Colonic mucosa (tissue), 4 donors: ENCODE results near the gene ELMO1. TPM values are rescaled to one million over a fixed set of nuclear protein-coding genes. Genes with fewer than 3 reads are reported as not detected.

Source experiments
- DNase-seq: peaks from one replicate; pipeline ENCODE4 v3.0.0-alpha.2; 2020
- H3K27ac ChIP-seq: fragments of 200-600 bp; one replicate; pipeline ENCODE4 v1.8.0; 2021
- H3K27me3 ChIP-seq: fragments of 200-600 bp; one replicate; pipeline ENCODE4 v1.8.0; 2021
- H3K36me3 ChIP-seq: fragments of 200-600 bp; one replicate; pipeline ENCODE4 v1.8.0; 2021
- H3K4me1 ChIP-seq: fragments of 200-600 bp; one replicate; pipeline ENCODE4 v1.8.0; 2021; ENCODE audit warnings: mild to moderate bottlenecking
- H3K4me3 ChIP-seq: fragments of 200-600 bp; one replicate; pipeline ENCODE4 v1.8.0; 2021
- H3K9ac ChIP-seq, 2 donors: one replicate each; pipeline ENCODE4 v1.7.0; 2013; ENCODE audit warnings: control low read depth in 2 of 2, low read depth in 2 of 2, low read length in 2 of 2
- H3K9me3 ChIP-seq: fragments of 200-600 bp; one replicate; pipeline ENCODE4 v1.8.0; 2021
- intact Hi-C: fragments of 100-400 bp; cut with DNase I; formaldehyde crosslinking; loops from one replicate; pipeline ENCODE4 v1.14.1; 2022
- total RNA-seq, 2 donors: library from RNA; stranded (reverse); fragmentation: NEBNext Ultra II Directional in 1 of 2; extraction: Animal tissue kit (Norgen Biotek cat#: 25700) in 1 of 2; gene quantifications; one replicate each; pipeline ENCODE4 v1.2.1, GENCODE V29; 2021
- TF ChIP-seq, protein P1 (sequence below): fragments of 200-600 bp; IDR thresholded peaks from one replicate; pipeline ENCODE4 v1.8.0; 2022; ENCODE audit warnings: antibody characterized with exemption, mild to moderate bottlenecking
- donor health status: healthy.
- donor health status: DM: no; HTN: no; CAD: no.
- donor health status: DM: no; HTN: no; CAD: no.

The ELMO1 gene
- total RNA-seq, 2 donors from 2014 or later = 4.2 to 4.7 TPM

DNA sequence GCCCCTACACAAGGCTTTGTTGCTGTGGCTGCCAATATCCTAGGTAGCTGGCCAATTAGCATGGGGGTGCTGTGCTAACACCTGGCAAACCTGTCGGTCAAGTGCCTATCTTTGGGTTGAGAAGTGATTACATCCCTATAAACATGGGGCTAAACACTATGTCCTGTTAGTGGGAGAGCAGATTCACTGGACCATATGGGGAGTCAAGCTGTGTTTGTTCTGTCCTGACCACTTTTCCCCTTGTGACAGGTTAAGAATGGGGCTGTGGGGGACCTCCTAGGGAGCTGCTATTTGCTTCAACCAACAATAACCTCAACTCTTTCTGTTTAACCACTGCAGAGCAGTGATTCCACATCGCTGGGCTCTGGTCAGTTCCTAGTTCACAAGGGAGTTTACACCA is 572.9 kb downstream of the ELMO1 start:
- no peaks in the 10 kb centered on the region for H3K27me3 ChIP-seq
- H3K36me3 ChIP-seq = no peaks in the 10 kb centered on the region
- TF ChIP-seq, protein P1, sequence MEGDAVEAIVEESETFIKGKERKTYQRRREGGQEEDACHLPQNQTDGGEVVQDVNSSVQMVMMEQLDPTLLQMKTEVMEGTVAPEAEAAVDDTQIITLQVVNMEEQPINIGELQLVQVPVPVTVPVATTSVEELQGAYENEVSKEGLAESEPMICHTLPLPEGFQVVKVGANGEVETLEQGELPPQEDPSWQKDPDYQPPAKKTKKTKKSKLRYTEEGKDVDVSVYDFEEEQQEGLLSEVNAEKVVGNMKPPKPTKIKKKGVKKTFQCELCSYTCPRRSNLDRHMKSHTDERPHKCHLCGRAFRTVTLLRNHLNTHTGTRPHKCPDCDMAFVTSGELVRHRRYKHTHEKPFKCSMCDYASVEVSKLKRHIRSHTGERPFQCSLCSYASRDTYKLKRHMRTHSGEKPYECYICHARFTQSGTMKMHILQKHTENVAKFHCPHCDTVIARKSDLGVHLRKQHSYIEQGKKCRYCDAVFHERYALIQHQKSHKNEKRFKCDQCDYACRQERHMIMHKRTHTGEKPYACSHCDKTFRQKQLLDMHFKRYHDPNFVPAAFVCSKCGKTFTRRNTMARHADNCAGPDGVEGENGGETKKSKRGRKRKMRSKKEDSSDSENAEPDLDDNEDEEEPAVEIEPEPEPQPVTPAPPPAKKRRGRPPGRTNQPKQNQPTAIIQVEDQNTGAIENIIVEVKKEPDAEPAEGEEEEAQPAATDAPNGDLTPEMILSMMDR = no peak
- intact Hi-C loops = no loop called here
- no peak overlapping the region for H3K9ac ChIP-seq
- no peaks in the 10 kb centered on the region for H3K4me1 ChIP-seq
- no peak overlapping the region for H3K4me3 ChIP-seq
- no peaks in the 10 kb centered on the region for H3K9me3 ChIP-seq
- no peak overlapping the region for H3K27ac ChIP-seq
- no peak for DNase-seq

GRCh38 chr7:36874041-36874440 is 574.6 kb downstream of the ELMO1 start:
- H3K27ac ChIP-seq = no peak overlapping the region
- DNase-seq = no peak
- no peak overlapping the region for H3K9ac ChIP-seq
- no peak overlapping the region for H3K4me3 ChIP-seq
- no peaks in the 10 kb centered on the region for H3K4me1 ChIP-seq
- no peaks in the 10 kb centered on the region for H3K27me3 ChIP-seq
- TF ChIP-seq, protein P1 = no peak
- intact Hi-C loops = no loop called here
- H3K36me3 ChIP-seq = no peaks in the 10 kb centered on the region
- no peaks in the 10 kb centered on the region for H3K9me3 ChIP-seq

- Histone ChIP-seq H3K9me3 (no peaks in the 10 kb centered on the region), H3K4me3 (no peak overlapping the region)
Observed at GRCh38 chr7:36871863-36872262, 576.8 kb downstream of the ELMO1 start.

GRCh38 chr7:36871355-36871738 is 577.3 kb downstream of the ELMO1 start:
- intact Hi-C loops = no loop called here
- TF ChIP-seq, protein P1 = no peak
- no peaks in the 10 kb centered on the region for H3K9me3 ChIP-seq
- no peaks in the 10 kb centered on the region for H3K36me3 ChIP-seq
- no peak overlapping the region for H3K4me3 ChIP-seq
- H3K4me1 ChIP-seq = no peaks in the 10 kb centered on the region
- no peak for DNase-seq
- H3K27ac ChIP-seq = no peak overlapping the region
- H3K27me3 ChIP-seq = no peaks in the 10 kb centered on the region
- no peak overlapping the region for H3K9ac ChIP-seq

More at GRCh38 chr7:36871863-36872262, 576.8 kb downstream of the ELMO1 start:
- no peaks in the 10 kb centered on the region for H3K27me3 ChIP-seq
- TF ChIP-seq, protein P1 = no peak
- H3K9ac ChIP-seq = no peak overlapping the region
- no peaks in the 10 kb centered on the region for H3K4me1 ChIP-seq
- no peak overlapping the region for H3K27ac ChIP-seq
- no peaks in the 10 kb centered on the region for H3K36me3 ChIP-seq
- intact Hi-C loops = no loop called here
- DNase-seq = no peak

DNA sequence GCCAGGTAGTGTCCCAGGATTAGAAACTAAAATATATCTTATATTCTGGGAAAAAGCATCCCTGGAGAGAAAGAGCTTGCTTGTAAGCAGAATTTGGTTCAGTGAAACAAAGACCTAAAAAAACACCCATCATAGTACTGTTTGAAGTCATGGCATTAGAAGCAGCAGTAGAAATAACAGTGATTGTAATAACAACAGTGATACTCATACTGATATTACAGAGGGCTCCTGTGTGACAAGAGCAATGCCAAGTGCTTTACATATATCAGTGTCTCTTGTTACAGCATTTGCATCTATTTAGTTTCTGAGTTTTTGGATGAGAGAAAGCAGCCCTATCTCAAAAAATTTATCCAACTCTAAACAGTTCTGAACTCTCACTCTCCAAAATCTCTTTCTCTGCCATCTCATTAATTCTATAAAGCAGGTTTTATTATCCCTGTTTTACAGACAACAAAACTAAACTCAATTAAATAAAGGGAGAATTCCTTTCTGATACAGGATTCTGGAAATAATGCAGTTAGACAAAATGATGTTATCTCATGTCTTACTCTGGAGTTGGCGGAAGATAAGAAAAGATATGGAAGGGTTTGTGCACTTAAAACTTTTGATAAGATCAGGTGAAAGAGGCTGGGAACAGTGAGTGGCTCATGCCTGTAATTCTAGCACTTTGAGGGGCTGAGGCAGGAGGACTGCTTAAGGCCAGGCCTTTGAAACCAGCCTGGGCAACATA is 577.9 kb downstream of the ELMO1 start:
- H3K27ac ChIP-seq = no peak overlapping the region
- TF ChIP-seq, protein P1 = no peak
- no peaks in the 10 kb centered on the region for H3K4me1 ChIP-seq
- no peak overlapping the region for H3K9ac ChIP-seq
- H3K27me3 ChIP-seq = no peaks in the 10 kb centered on the region
- intact Hi-C loops = no loop called here
- no peak for DNase-seq
- H3K9me3 ChIP-seq = no peaks in the 10 kb centered on the region
- no peak overlapping the region for H3K4me3 ChIP-seq
- no peaks in the 10 kb centered on the region for H3K36me3 ChIP-seq
